Measurements from ENCODE around the gene ATP2B2. TPM values are rescaled to one million over a fixed set of nuclear protein-coding genes. Genes with fewer than 3 reads are reported as not detected.

ATP2B2 gene
- total RNA-seq, 1 experiment from 2014 or later: not detected

DNA sequence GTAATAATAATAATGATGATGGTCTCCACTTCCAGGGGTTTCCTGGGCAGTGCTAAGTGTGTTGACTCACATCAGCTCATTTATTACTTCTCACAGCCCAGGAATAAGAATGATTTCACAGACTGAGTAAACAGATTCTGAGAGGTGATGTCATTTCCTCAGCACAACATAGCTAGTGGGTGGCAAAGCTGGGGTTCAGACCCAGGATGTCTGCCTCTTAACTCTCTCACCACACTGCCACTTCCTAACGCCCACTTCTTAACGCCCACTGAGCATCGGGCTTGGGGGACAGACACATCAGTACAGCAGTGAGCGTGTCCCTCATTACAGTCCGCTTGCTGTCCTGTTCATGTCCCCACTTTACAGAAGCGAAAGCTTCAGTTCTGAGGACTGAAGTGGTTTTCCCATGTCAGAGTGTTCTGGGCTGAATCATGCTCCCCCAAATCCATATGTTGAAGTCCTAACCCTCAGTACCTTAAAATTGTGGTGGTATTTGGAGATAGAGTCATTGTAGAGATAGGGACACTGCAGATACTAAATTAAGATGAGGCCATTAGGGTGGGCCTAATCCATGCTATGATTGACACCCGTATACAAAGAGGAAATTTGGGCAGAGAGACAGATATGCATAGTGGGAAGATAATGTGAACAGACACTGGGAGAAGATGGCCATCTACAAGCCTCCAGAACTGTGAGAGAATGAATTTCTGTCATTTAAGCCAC lies 68.0 kb downstream of the ATP2B2 start (continued):
- TF ChIP-seq, protein P1, sequence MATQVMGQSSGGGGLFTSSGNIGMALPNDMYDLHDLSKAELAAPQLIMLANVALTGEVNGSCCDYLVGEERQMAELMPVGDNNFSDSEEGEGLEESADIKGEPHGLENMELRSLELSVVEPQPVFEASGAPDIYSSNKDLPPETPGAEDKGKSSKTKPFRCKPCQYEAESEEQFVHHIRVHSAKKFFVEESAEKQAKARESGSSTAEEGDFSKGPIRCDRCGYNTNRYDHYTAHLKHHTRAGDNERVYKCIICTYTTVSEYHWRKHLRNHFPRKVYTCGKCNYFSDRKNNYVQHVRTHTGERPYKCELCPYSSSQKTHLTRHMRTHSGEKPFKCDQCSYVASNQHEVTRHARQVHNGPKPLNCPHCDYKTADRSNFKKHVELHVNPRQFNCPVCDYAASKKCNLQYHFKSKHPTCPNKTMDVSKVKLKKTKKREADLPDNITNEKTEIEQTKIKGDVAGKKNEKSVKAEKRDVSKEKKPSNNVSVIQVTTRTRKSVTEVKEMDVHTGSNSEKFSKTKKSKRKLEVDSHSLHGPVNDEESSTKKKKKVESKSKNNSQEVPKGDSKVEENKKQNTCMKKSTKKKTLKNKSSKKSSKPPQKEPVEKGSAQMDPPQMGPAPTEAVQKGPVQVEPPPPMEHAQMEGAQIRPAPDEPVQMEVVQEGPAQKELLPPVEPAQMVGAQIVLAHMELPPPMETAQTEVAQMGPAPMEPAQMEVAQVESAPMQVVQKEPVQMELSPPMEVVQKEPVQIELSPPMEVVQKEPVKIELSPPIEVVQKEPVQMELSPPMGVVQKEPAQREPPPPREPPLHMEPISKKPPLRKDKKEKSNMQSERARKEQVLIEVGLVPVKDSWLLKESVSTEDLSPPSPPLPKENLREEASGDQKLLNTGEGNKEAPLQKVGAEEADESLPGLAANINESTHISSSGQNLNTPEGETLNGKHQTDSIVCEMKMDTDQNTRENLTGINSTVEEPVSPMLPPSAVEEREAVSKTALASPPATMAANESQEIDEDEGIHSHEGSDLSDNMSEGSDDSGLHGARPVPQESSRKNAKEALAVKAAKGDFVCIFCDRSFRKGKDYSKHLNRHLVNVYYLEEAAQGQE (IDR thresholded peaks at IDR 0.05; ENCODE audit: low read depth): no peak
- TF ChIP-seq ELF1 (IDR thresholded peaks at IDR 0.05; ENCODE audit: borderline replicate concordance, low read depth) (no peak), JUND (IDR thresholded peaks at IDR 0.05) (no peak), EZH2phosphoT487 (IDR thresholded peaks at IDR 0.05; ENCODE audit: borderline replicate concordance) (no peak), FOSL1 (IDR thresholded peaks at IDR 0.05; ENCODE audit: low read depth) (no peak)
- TF ChIP-seq, protein P2, sequence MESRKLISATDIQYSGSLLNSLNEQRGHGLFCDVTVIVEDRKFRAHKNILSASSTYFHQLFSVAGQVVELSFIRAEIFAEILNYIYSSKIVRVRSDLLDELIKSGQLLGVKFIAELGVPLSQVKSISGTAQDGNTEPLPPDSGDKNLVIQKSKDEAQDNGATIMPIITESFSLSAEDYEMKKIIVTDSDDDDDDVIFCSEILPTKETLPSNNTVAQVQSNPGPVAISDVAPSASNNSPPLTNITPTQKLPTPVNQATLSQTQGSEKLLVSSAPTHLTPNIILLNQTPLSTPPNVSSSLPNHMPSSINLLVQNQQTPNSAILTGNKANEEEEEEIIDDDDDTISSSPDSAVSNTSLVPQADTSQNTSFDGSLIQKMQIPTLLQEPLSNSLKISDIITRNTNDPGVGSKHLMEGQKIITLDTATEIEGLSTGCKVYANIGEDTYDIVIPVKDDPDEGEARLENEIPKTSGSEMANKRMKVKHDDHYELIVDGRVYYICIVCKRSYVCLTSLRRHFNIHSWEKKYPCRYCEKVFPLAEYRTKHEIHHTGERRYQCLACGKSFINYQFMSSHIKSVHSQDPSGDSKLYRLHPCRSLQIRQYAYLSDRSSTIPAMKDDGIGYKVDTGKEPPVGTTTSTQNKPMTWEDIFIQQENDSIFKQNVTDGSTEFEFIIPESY (IDR thresholded peaks at IDR 0.05; ENCODE audit: extremely low read depth, insufficient replicate concordance, low read length): no peak

- POLR2A ChIA-PET: no interaction called here
- TF ChIP-seq RAD21 (IDR thresholded peaks at IDR 0.05; ENCODE audit: low read depth) (no peak), SP1 (IDR thresholded peaks at IDR 0.05; ENCODE audit: low read depth) (no peak), ZNF274 (IDR thresholded peaks at IDR 0.05; ENCODE audit: low read depth, low read length) (no peak), EZH2 (IDR thresholded peaks at IDR 0.05) (no peak), ELF1 (IDR thresholded peaks at IDR 0.05; ENCODE audit: borderline replicate concordance, low read depth) (no peak), CTCF (IDR thresholded peaks at IDR 0.05 in 2 of 3, conservative IDR thresholded peaks at IDR 0.05 in 1 of 3; ENCODE audit: borderline replicate concordance in 1 of 3, insufficient read depth in 1 of 3, low read depth in 2 of 3, low read length in 2 of 3) (no peak), JUND (IDR thresholded peaks at IDR 0.05) (no peak), CEBPB (IDR thresholded peaks at IDR 0.05; ENCODE audit: low read depth) (no peak), MAX (IDR thresholded peaks at IDR 0.05) (no peak), POLR2A (IDR thresholded peaks at IDR 0.05; ENCODE audit: borderline replicate concordance, extremely low read depth, insufficient read depth, insufficient read length) (no peak), EZH2phosphoT487 (IDR thresholded peaks at IDR 0.05; ENCODE audit: borderline replicate concordance) (no peak), TCF7L2 (IDR thresholded peaks at IDR 0.05; ENCODE audit: borderline replicate concordance, extremely low read depth, insufficient read depth, insufficient read length) (no peak), SRF (IDR thresholded peaks at IDR 0.05; ENCODE audit: low read depth) (no peak), YY1 (IDR thresholded peaks at IDR 0.05; ENCODE audit: extremely low read depth, insufficient replicate concordance, low read depth, low read length) (no peak)
Observed at GRCh38 chr3:10435850-10436249, 69.5 kb downstream of the ATP2B2 start.

More at GRCh38 chr3:10435850-10436249, 69.5 kb downstream of the ATP2B2 start:
- no peak overlapping the region for H3K4me2 ChIP-seq (ENCODE audit: low read length)
- 0 out of 2 replicates have a peak, but pooled peaks cover 3% of the 10 kb centered on the region for H3K27me3 ChIP-seq (ENCODE audit: insufficient read depth, low read length)
- no peak overlapping the region for H3K4me3 ChIP-seq (replicated peaks in 1 of 2; ENCODE audit: low read depth in 1 of 2, low read length in 2 of 2)
- 0 out of 2 replicates have a peak, but pooled peaks have one; percentile 47 for ATAC-seq
- H2AFZ ChIP-seq (ENCODE audit: low read depth, low read length, poor library complexity, severe bottlenecking): no peak overlapping the region
- BruUV-seq (replicated peaks): no TSS peak
- H3K9me2 ChIP-seq (ENCODE audit: insufficient read depth): no peaks in the 10 kb centered on the region
- intact Hi-C loops (cut with micrococcal nuclease): no loop called here
- H3K36me3 ChIP-seq (ENCODE audit: control insufficient read depth in 1 of 2, insufficient read depth in 2 of 2, low read length in 2 of 2): no peaks in the 10 kb centered on the region
- no peaks in the 10 kb centered on the region for H3K4me1 ChIP-seq (ENCODE audit: control insufficient read depth in 1 of 2, insufficient read depth in 2 of 2, low read length in 2 of 2)
- RAD21 ChIA-PET (ENCODE audit: low non-redundant PET in 1 of 2, low total read pairs in 2 of 2, uncharacterized antibody in 2 of 2, unreplicated experiment in 2 of 2): no interaction called here
- CTCF ChIA-PET: interaction anchor here (1.1 kb wide), 1 partner anchor 303 kb away, joined by 3 read pairs; no protein-coding TSS in a partner anchor
- H3K27ac ChIP-seq (ENCODE audit: low read depth, low read length): no peak overlapping the region
- H4K20me1 ChIP-seq (ENCODE audit: insufficient read depth): no peaks in the 10 kb centered on the region
- H3K9ac ChIP-seq (ENCODE audit: low read length): no peak overlapping the region
- DNase-seq (ENCODE audit: low read depth, low spot score): no peak
- no peaks in the 10 kb centered on the region for H3K9me3 ChIP-seq (ENCODE audit: control insufficient read depth in 1 of 2, insufficient read depth in 1 of 2, low read depth in 1 of 2, low read length in 2 of 2)
- H3K79me2 ChIP-seq (ENCODE audit: insufficient read depth, low read length): no peaks in the 10 kb centered on the region

All from HCT116 (cell line).